Upper lobe of left lung (tissue), 6 donors: ENCODE results near the gene CCR4. TPM values are rescaled to one million over a fixed set of nuclear protein-coding genes. Genes with fewer than 3 reads are reported as not detected.
"Not testable (repeated sequence)": the region's sequence is repeated elsewhere in the genome, so short reads cannot be mapped to it uniquely, and the experiment has no call there.

Source experiments
- ATAC-seq, 2 donors: fragments of 200-7000 bp; cut with Tn5 transposase; one replicate each; pipeline ENCODE4 v1.9.1; 2022; ENCODE audit warnings: mild to moderate bottlenecking in 2 of 2, moderate library complexity in 2 of 2; ENCODE audit not compliant: low FRiP score in 2 of 2
- DNase-seq, 2 donors: peaks; one replicate each; pipeline ENCODE4 v3.0.0-alpha.2; 2019 to 2020
- H3K27ac ChIP-seq, 4 donors: fragments of 200-600 bp; sonication (generic); one replicate each; pipeline ENCODE4 v1.5.1; 2016 to 2019
- H3K27me3 ChIP-seq, 4 donors: fragments of 200-600 bp; sonication (generic); one replicate each; pipeline ENCODE4 v1.5.1; 2017 to 2019
- H3K36me3 ChIP-seq, 4 donors: fragments of 200-600 bp; sonication (generic); one replicate each; pipeline ENCODE4 v1.5.1; 2016 to 2019
- H3K4me1 ChIP-seq, 4 donors: fragments of 200-600 bp; sonication (generic); one replicate each; pipeline ENCODE4 v1.5.1; 2018 to 2019
- H3K4me3 ChIP-seq, 4 donors: fragments of 200-600 bp; sonication (generic); one replicate each; pipeline ENCODE4 v1.5.1; 2017 to 2019; ENCODE audit warnings: mild to moderate bottlenecking in 2 of 4, moderate library complexity in 1 of 4
- H3K9me3 ChIP-seq, 4 donors: fragments of 200-600 bp; sonication (generic); one replicate each; pipeline ENCODE4 v1.5.1; 2018 to 2019
- EP300 ChIP-seq, 4 donors: sonication (generic); formaldehyde crosslinking; IDR thresholded peaks; one replicate each; pipeline ENCODE4 v1.5.1; 2017; ENCODE audit warnings: antibody characterized with exemption in 4 of 4, control low read depth in 2 of 4
- POLR2A ChIP-seq, 4 donors: fragments of 450-650 bp; IDR thresholded peaks; one replicate each; pipeline ENCODE4 v1.5.1; 2016 to 2017; ENCODE audit warnings: antibody characterized with exemption in 4 of 4, mild to moderate bottlenecking in 2 of 4
- POLR2AphosphoS5 ChIP-seq, 2 donors: sonication (generic); formaldehyde crosslinking; IDR thresholded peaks; one replicate each; pipeline ENCODE4 v1.5.1; 2017; ENCODE audit warnings: antibody characterized with exemption in 2 of 2
- WGBS, 2 donors: methylation state at CpG; one replicate each; pipeline ENCODE4 v1.1.5; 2017 to 2018; 5-methylcytosine and 5-hydroxymethylcytosine counted together
- total RNA-seq, 6 donors: library from RNA; depleted of rRNA in 4 of 6; stranded (reverse); fragments of >200 nt in 4 of 6; gene quantifications; one replicate each; pipeline versions ENCODE4 v1.1.0 to v1.2.1, GENCODE V29; 2016 to 2021
- TF ChIP-seq, protein P1 (sequence below), 6 experiments: fragments of 450-650 bp in 4 of 6; fragments of 200-600 bp in 2 of 6; sonication (generic) in 2 of 6; IDR thresholded peaks; one replicate each; pipeline ENCODE4 v1.5.1; 2016 to 2019; ENCODE audit warnings: antibody characterized with exemption in 6 of 6
- donor health status: DM: no; HTN: no; CAD: no; lungs with moderate emphysema.
- donor health status: DM: no; HTN: yes; CAD: no; lungs with severe emphysema.

The CCR4 gene
- total RNA-seq, 6 donors from 2014 or later = 1.0 to 1.8 (median 1.1) TPM; not detected in 2

DNA sequence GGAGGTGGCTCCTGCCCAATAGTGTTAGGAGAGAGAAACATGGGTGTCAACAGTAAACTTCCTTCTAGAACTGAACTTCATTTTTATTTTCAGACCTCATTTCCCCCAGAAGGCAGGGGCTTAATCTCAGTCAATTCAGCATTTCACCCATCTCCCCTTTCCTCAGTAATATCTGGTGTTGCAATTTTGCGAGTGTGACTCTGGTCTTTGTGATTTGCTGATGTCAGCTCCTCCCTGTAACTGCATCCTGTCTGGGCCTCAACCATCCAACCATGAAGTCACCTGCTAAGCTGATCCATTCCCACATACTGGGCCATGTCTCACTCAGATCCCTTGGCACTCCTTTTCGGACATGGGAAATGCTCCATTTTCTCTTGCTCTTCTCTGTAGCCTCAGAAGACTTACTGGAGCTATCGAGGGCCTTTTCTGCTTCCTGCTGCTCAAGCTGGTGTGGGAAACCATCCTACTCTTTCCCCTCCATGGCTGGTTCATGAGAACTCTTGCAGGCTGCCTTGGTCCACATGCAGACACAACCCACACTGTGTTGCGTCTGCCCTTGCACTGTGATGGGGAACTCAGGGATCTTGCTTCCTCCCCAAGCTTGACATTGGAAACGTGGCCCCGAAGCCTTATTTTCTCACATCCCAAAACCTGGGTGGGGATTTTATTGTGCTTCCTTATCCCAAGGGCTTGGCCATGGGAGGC, 24.6 kb downstream of the CCR4 start:
- no peak overlapping the region for H3K27ac ChIP-seq
- 88 to 92% methylated on average over 6 of the region's 6 CpGs for WGBS, 2 donors
- no peak for ATAC-seq
- H3K4me1 ChIP-seq = no peaks in the 10 kb centered on the region
- H3K27me3 ChIP-seq = no peaks in the 10 kb centered on the region
- no peak for DNase-seq
- no peaks in the 10 kb centered on the region for H3K36me3 ChIP-seq
- H3K9me3 ChIP-seq = no peaks in the 10 kb centered on the region
- TF ChIP-seq, protein P1, sequence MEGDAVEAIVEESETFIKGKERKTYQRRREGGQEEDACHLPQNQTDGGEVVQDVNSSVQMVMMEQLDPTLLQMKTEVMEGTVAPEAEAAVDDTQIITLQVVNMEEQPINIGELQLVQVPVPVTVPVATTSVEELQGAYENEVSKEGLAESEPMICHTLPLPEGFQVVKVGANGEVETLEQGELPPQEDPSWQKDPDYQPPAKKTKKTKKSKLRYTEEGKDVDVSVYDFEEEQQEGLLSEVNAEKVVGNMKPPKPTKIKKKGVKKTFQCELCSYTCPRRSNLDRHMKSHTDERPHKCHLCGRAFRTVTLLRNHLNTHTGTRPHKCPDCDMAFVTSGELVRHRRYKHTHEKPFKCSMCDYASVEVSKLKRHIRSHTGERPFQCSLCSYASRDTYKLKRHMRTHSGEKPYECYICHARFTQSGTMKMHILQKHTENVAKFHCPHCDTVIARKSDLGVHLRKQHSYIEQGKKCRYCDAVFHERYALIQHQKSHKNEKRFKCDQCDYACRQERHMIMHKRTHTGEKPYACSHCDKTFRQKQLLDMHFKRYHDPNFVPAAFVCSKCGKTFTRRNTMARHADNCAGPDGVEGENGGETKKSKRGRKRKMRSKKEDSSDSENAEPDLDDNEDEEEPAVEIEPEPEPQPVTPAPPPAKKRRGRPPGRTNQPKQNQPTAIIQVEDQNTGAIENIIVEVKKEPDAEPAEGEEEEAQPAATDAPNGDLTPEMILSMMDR (IDR thresholded peaks at IDR 0.05) = no peak
- TF ChIP-seq POLR2AphosphoS5 (IDR thresholded peaks at IDR 0.05) = no peak
- TF ChIP-seq POLR2A (IDR thresholded peaks at IDR 0.05) = no peak
- no peak for TF ChIP-seq EP300 (IDR thresholded peaks at IDR 0.05)
- H3K4me3 ChIP-seq = no peak overlapping the region

DNA sequence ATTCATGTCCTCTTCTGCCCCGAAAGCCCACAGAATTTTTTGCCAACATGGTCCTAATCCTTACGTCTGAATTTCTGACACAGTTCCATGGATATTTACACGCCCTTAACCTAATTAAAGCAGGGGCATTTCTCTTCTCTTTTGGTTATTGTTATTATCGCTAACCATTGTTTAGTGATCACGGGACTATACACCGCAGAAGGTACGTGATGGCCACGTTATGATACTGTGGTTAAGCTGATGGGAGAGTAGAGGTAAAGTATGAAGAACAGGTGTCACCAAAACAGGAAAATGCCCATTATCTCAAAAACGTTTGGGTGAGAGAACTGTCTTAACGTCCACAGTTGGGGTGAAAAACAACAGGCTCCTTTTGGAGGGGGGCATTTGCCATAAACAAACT, 26.4 kb downstream of the CCR4 start:
- Histone ChIP-seq H3K27ac (no peak overlapping the region), H3K4me3 (no peak overlapping the region), H3K36me3 (no peaks in the 10 kb centered on the region), H3K9me3 (no peaks in the 10 kb centered on the region), H3K4me1 (no peaks in the 10 kb centered on the region), H3K27me3 (no peaks in the 10 kb centered on the region)
- TF ChIP-seq, protein P1 (IDR thresholded peaks at IDR 0.05) = no peak
- TF ChIP-seq EP300 (IDR thresholded peaks at IDR 0.05) (no peak), POLR2A (IDR thresholded peaks at IDR 0.05) (no peak), POLR2AphosphoS5 (IDR thresholded peaks at IDR 0.05) (no peak)
- DNase-seq (no peak), ATAC-seq (no peak)
- 65 to 74% methylated on average over 10 of the region's 10 CpGs for WGBS, 2 donors

DNA sequence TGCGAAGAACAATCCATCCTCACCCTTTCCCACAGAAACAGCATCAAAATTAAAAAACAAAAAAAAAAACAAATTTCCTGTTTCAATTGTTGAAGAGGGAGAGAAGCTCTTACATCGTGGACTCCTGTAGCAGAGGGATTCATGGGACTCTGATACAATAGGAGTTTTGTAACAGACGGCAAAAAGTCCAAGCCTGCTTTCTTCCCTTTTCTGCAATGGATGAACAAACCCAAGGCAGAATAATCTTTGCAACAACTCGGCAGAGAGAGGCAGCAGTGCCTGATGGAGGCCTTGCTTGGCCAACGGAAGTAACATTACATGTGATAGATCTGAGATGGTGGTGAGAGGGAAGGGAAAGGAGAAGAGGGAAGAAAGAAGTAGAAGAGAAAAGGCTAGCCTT, 26.9 kb downstream of the CCR4 start:
- no peaks in the 10 kb centered on the region for H3K36me3 ChIP-seq
- no peak overlapping the region for H3K27ac ChIP-seq
- H3K4me1 ChIP-seq = no peaks in the 10 kb centered on the region
- no peaks in the 10 kb centered on the region for H3K9me3 ChIP-seq
- H3K27me3 ChIP-seq = no peaks in the 10 kb centered on the region
- TF ChIP-seq POLR2A (IDR thresholded peaks at IDR 0.05) (no peak), EP300 (IDR thresholded peaks at IDR 0.05) (no peak), POLR2AphosphoS5 (IDR thresholded peaks at IDR 0.05) (no peak)
- TF ChIP-seq, protein P1 (IDR thresholded peaks at IDR 0.05) = no peak
- DNase-seq = no peak
- WGBS, 2 donors = 70% methylated on average over 5 of the region's 5 CpGs
- ATAC-seq = no peak
- no peak overlapping the region for H3K4me3 ChIP-seq

DNA sequence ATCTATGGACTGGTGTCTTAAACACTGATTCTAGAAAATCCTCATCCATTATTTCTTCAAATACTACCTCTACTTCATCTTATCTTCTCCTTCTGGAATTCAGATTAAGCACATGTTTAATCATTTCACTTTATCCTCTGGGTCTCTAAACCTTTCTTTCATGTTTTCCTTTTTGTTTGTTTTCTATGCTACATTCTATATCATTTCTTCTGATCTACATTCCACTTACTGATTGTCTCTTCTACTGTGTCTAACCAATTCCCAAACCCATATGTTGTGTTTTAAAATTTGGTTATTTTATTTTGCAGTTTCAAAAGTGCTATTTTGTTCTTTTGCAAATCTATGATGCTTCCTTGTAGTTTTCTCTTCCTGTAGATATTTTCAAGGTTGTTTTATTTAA, 31.7 kb downstream of the CCR4 start:
- ATAC-seq (no peak), DNase-seq (no peak)
- H3K4me3 ChIP-seq = no peak overlapping the region
- H3K27me3 ChIP-seq = no peaks in the 10 kb centered on the region
- no peaks in the 10 kb centered on the region for H3K36me3 ChIP-seq
- H3K4me1 ChIP-seq = no peaks in the 10 kb centered on the region
- no peak for TF ChIP-seq EP300 (IDR thresholded peaks at IDR 0.05)
- no peak for TF ChIP-seq POLR2AphosphoS5 (IDR thresholded peaks at IDR 0.05)
- no peak for TF ChIP-seq POLR2A (IDR thresholded peaks at IDR 0.05)
- TF ChIP-seq, protein P1 (IDR thresholded peaks at IDR 0.05) = no peak
- H3K27ac ChIP-seq = no peak overlapping the region
- H3K9me3 ChIP-seq = no peaks in the 10 kb centered on the region

DNA sequence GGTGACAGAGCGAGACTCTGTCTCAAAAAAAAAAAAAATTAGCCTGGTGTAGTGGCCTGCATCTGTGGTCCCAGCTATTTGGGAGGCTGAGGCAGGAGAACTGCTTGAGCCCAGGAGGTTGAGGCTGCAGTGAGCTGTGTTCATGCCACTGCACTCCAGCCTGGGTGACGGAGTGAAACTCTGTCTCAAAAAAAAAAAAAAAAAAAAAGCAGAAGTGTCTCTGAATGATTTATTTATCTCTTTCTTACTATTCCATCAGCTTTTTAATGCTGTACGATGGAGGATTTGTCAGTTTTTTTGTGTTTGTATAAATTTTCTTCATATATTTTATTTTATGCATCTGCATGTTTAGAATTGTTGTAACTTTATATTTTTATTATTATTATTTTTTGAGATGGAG, 33.5 kb downstream of the CCR4 start:
- H3K4me3 ChIP-seq, DNase-seq, H3K27me3 ChIP-seq, H3K36me3 ChIP-seq, ATAC-seq, H3K27ac ChIP-seq, H3K9me3 ChIP-seq, H3K4me1 ChIP-seq: not testable (repeated sequence)
- 76 to 80% methylated on average over 3 of the region's 3 CpGs for WGBS, 2 donors
